GM19328 (cell line): ENCODE data around the gene GNAO1.

Source experiments
- ATAC-seq: cut with Tn5 transposase; IDR thresholded peaks from one replicate; pipeline ENCODE4 v1.9.1; 2021; ENCODE audit warnings: mild to moderate bottlenecking, moderate library complexity; ENCODE audit not compliant: unreplicated experiment

Gene GNAO1

GRCh38 chr16:56328276-56329022 lies 137.2 kb downstream of the GNAO1 start:
- ATAC-seq: no peak

GRCh38 chr16:56329887-56330286 lies 138.6 kb downstream of the GNAO1 start:
- no peak for ATAC-seq

GRCh38 chr16:56330476-56330875 lies 139.2 kb downstream of the GNAO1 start:
- no peak for ATAC-seq

GRCh38 chr16:56331399-56331798 lies 140.1 kb downstream of the GNAO1 start:
- no peak for ATAC-seq

- no peak for ATAC-seq
These were observed 140.6 kb downstream of the GNAO1 start for GRCh38 chr16:56331915-56332314.

GRCh38 chr16:56332464-56333079 lies 141.3 kb downstream of the GNAO1 start:
- no peak for ATAC-seq

- no peak for ATAC-seq
These were observed 143.5 kb downstream of the GNAO1 start for GRCh38 chr16:56334761-56335160.

GRCh38 chr16:56336071-56336688 lies 144.9 kb downstream of the GNAO1 start:
- no peak for ATAC-seq

- no peak for ATAC-seq
These were observed 145.4 kb downstream of the GNAO1 start for GRCh38 chr16:56336711-56337110.

GRCh38 chr16:56337131-56337857 lies 146.0 kb downstream of the GNAO1 start:
- ATAC-seq: no peak

- ATAC-seq: no peak
These were observed 146.6 kb downstream of the GNAO1 start for GRCh38 chr16:56337858-56338325.

- no peak for ATAC-seq
These were observed 147.5 kb downstream of the GNAO1 start for GRCh38 chr16:56338566-56339318.

GRCh38 chr16:56339431-56340195 lies 148.3 kb downstream of the GNAO1 start:
- ATAC-seq: no peak

- ATAC-seq: no peak
These were observed 149.1 kb downstream of the GNAO1 start for GRCh38 chr16:56340416-56340815.

- no peak for ATAC-seq
These were observed 149.6 kb downstream of the GNAO1 start for GRCh38 chr16:56340864-56341365.

GRCh38 chr16:56341656-56342399 lies 150.5 kb downstream of the GNAO1 start:
- ATAC-seq: no peak

GRCh38 chr16:56343661-56344517 lies 152.6 kb downstream of the GNAO1 start:
- no peak for ATAC-seq
